ENCODE measurements around the gene CDIP1.

Gene CDIP1

DNA sequence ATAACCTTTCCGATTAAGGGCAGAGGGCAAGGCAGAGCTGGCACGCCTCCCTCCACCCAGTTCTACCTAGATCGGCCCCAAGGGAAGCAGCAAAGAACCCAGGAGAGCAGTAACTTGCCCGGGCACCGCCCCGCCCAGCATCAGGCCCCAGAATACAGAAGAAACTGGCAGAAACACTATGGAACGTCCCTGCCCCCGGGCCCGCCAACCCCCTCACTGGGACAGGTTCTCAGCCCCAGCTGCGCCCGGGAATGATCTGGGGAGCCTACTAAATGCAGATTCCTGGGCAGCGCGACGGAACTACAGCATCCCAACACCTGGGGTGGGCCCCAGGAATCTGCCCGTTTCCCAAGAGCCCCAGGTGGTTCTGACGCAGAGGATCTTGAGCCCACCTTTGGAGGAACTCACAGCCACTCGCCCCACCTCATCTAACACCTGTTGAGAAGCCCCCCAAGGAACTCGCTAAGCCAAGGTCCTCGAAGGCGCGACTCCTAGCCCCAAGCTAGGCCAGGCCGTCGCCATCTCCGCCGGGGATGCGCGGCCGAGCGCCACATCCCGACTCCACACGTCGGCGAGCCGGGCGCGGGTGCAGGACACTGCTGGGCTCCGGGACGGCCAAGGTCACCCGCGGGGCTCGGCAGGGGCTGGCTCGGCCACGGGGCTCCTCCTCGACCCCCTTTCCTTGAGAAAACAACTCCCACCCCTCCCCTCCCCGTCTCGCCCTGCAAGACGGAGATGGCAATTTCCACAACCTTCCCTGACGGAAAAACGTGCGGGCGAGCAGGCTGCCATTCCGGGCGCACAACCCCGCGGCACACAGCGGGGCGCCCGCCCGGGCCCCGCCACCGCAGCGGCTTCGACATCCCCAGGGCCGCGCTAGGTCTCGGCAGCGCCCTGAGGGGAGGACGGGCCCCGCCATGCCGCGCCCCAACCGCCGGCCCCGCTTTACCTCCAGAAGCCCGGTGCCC is 913 bp downstream of the CDIP1 start:
- no peak for DNase-seq

DNA sequence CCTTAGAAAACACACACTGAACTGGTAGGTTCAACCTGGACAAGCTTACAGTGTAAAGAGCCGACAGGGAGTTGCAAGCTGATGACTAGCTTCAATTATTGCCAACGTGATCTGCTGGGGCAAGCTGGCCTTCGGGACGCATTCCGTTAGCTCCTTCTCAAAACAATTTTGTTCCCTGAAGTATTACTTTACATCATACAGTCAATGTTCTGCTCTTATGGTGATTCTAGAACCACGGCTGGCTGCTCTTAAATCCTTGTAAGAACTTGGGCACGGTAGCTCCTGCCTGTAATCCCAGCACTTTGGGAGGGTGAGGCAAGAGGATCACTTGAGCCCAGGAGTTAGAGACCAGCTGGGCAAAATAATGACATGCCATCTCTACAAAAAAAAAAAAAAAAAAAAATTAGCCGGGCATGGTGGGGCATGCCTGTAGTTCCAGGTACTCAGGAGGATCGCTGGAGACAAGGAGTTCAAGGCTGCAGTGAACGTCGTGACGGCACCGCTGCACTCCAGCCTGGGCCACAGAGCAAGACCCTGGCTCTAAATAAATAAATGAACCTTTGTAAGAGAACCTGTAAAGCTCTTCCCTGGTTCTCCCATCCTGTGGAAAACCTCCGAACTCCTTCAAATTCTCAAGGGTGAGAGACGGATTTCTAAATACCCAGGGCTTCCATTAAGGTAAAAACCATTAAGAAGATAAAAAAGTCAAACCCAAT is 2.0 kb downstream of the CDIP1 start:
- DNase-seq = no peak

DNA sequence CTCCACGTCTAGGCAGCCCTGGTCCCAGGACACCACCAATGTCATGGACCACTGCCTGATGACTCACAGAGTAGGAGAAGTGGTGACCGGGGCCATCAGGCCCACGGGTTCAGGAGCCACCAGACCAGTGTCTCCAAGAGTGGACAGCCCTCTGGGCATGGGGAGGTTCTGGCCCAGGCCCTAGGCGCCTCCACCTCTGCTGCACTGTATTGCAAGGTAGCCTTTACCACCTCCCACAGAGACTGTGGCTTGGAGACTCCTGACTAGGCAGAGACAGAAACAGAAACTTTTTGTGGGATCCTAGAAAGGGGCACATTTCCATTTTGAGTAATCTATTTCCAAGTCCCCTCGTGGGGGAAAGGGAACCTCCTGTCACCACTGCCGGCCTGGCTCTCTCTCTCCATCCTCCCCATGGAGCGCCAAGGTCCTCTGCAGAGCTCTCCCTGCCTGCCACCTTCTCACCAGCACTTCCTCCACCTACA is 2.9 kb downstream of the CDIP1 start:
- no peak for DNase-seq

DNA sequence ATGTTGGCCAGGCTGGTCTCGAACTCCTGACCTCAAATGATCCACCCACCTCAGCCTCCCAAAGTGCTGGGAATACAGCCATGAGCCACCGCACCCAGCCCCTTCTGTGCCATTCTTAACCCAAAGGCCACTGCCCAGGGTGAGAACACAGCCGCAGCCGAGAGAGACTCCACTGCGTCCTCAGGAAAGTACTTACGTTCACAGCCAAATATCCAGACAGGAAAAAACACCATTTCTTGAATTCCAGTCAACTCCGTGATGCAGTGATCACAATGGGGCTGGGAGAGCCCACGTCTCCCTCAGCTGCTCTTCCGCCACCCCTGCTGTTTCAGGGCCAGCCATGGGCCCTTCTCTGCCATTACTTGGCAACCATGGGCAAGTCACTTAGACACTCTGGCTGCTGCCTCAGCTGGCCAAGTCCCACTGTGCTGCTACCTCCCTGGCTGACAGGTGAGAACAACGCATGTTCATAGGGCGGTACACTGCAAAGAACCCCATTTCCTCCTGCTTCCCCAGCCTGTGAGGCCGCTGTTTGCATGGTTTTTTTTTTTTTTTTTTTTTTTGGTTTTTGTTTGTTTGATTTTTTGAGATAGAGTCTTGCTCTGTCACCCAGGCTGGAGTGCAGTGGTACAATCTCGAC is 4.3 kb downstream of the CDIP1 start:
- no peak for DNase-seq

DNA sequence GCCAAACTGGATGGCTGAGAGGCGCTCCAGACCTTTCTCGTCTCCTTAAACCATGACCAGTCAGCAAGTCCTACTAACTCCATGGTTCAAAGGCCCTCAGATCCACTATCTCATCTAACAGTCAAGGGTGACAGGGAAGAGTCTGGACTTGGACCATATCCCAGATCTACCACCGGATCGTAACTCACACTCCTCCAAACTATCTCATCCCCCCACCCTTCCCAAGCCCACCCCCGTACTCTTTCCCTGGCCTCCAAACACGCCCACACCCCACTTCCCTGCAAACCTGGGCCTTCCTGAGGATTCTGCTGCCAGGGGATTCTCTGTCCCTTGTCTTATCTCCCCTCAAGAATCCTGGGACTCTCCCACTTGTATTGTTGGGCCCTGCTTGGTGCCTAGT is 5.1 kb downstream of the CDIP1 start:
- no peak for DNase-seq

DNA sequence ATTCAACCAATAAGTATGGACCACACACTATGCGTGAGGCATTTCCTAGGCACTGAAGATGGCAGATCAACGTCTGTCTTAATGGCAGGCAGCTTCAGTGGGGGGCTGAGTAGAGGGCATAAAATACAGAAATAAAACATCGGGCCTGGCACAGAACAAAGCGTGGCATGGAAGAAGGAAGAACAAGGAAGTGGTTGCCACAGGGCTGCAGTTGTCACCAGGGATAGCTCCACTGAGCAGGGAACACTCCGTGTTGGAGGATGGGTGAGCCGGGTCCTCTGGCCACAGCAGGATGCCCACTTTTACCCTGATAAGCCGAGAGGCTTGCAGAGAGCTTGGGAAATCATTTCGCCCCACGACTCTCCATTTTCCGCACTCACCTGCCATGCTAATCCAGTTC is 6.3 kb downstream of the CDIP1 start:
- no peak for DNase-seq

DNA sequence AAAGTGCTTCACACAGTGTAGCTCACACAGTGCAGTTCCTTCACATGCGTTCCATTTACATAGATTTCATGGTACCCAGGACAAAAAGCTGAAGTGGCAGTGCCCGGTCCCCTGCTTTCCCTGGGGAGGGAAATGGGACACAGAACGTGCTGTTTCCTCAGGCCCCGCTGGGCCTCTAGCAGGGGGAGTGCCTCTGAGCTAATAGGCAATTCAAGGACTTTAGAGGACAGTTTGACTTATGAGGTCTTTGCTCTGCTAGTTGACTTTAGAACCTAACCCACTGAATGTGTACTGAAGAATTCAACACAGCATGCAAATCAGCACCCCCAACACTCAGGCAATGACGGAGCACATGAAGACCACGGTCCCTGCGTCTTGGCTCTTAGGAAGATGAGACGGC is 6.8 kb downstream of the CDIP1 start:
- DNase-seq = no peak

DNA sequence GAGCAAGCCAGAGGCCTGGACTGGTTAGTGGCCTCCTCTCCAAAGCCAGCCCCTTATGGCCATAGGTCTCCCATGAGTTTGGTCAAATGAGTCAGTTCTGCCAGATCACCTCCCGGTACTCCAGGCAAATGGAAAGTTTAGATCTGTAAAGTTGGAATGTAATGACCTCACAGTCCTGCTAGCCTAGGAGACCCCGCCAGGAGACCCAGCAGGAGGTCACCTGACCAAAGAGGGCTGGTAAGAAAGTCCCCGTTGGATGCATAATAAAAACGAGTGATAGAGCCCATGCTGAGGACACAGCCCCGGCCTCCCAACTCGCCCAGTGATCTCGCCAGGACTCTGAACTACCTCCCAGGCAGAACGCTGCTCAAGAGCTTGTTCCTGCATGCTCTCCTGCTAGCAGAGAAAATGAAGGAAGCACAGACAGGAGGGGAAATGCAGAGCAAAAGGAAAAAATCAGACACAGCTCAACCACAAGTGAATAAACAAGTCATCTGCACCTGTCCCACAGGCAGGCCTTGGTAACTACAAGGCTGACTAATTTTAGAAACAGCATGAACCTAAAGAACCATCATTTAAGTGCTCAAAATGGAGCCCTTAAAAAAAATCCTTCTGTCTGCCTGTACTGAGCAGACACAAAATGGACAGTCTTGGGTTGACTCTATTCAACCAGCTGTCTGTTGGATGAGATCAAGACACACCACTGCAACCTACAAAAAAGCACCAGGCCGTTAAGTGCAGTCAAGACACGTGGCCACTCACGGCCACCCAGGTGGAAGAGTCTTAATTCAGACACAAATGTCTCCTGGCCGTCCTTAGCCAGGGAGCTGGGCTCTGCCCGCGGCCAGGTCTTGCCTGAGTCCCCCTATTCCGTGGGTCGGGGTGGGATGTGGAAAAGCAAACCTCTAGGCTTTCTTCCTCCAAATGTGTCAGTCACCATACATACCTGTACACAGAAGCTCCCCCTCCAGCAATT is 9.2 kb downstream of the CDIP1 start:
- no peak for DNase-seq

DNA sequence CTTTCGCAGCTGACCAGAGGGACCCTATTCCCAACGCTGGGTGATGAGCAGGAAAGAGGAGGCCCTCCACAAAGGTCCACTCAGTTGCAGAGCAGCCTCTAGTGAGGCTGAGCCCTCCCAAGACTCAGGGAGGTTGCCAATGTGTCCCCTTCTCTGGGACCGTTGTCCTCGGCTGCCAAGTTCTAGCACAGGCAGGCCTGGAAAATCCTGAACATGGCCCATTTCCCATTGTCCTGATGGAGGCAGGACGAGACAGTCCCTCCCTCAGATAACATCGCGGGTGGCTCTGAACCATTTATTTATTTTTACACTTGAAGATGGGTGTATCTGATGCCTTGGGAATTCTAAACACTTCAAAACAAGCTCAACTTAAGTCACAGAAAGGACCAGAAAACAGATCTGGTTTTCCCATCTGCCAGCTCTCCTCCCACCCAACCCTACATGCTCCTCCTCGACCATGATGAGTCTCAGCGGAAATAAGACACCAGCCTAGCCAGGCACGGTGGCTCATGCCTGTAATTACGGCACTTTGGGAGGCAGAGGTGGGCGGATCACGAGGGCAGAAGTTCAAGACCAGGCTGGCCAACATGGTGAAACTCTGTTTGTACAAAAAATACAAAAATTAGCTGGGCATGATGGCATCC is 12.8 kb downstream of the CDIP1 start:
- no peak for DNase-seq

DNA sequence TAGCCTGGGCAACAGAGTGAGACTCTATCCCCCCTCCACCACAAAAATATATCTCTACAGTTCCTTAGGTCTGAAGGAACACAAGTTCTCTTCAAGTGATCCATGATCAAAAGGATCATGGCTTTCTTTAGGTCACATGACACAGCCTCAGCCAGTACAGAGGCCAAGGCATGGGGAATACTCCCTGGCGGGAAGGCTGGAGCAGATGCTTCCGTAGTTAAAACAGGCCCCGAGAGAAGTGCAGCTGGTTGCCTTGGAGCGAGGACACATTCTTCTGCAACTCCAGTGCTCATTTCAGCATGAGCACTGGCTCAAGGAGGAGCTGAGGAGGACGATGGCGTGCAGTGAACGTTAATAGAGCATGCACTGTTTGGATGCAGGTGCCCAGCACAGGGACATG is 13.5 kb downstream of the CDIP1 start:
- DNase-seq = no peak

DNA sequence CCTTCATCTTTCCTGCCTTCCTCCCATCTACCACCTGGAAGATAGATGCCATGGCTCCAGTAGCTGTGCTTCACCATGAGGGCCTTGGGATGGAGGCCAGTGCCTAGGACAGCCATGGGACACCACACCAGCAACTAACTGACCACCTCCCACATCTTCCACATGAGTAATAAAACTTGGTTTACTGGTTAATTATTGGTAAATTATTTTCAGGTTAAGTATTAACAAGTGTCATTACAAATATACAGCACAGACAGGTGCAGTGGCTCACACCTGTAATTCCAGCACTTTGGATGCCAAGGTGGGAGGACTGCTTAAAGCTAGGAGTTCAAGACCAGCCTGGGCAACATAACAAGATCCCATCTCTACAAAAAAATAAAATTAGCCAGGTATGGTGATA is 14.0 kb downstream of the CDIP1 start:
- no peak for DNase-seq

DNA sequence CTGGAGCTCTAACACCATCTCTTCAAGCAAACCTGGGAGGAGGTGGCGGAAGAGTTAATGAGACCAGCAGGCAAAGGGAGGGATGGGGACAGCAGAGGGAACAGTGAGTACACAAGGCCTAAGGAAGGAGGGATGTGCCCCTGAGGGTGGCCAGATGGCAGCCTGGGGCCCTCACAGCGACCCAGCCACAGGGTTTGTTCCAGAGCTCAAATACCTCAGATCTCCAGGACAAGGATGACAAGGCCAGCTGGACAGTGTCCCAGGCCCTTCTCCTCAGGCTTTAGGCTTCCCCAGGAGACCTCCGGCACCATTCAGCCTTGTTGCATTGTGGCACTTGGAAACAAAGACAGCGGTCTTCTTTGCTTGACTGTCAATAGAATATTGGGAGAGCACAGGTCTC is 14.9 kb downstream of the CDIP1 start:
- no peak for DNase-seq

DNA sequence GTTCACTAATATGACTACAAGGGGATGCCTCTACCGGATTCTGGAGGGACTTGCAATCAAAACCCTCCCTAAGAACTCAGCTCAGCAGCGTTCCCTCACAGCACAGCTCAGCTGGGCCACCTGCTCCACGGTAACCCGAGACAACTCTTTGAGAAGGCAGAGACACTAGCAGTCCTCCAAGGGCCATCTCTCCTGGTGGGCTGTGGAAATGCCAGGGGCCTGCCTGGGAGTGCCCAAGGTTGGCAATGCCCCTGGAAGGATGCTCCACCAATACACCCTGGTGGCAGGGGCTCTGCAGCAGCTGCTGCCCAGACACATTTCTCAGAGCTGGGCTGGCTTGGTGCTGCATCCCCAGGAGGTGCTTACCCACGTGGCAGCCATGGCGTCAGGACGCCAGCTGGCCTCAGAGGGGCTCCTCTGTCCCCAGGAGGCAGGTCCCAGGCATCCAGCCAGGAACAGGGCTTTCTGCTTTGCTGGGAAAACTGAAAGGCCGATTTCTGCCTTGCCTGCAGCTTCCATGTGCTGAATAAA is 16.5 kb downstream of the CDIP1 start:
- DNase-seq = no peak

DNA sequence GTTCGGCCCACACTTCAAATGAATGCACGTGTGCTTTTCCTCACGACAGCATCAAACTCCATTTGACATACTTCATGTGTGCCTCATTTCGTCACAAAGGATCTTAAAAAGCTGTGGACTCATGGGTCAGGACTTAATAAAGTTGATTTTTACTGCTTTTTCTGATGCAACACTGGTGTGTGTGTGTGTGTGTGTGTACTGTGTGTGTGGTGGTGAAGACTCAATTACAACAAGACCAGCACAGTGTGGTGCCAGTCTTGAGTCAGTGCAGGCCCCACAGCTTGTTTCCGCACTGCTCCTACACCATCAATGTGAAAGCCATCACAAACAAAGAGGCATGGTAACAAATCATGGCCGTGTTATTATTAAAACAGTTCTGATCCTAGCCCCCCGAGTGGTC is 17.7 kb downstream of the CDIP1 start:
- no peak for DNase-seq

DNA sequence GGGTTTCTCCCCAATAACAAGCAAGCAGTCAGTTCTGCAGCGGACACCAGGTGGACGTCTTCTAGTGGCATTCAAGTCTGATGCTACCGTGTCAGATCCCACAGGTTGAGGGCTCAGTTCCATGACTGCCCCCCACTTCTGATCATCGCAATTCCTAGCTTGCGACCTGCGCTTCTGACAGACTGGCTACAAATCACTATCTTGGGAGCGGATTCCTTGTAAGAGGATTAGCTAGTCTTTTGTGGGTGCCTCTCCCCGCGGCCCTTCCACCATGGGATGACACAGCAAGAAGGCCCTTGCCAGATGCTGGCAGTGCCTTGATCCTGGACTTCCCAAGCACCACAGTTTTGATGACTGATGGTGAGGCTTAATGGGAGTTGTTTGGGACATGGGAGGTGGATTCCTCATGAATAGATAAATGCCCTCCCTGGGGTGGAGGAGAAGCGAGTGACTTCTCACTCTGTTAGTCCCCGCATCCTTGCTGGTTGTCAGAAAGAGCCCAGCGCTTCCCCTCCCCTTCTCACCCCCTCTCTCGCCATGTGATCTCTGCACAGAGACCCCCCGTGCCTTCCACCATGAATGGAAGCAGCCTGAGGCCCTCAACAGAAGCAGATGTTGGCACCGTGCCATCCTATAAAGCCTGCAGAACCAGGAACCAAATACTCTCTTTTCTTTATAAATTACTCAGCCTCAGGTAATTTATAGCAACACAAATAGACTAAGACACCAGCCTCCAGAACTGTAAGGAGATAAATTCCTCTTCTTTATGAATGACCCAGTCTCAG is 19.1 kb downstream of the CDIP1 start:
- no peak for DNase-seq

DNA sequence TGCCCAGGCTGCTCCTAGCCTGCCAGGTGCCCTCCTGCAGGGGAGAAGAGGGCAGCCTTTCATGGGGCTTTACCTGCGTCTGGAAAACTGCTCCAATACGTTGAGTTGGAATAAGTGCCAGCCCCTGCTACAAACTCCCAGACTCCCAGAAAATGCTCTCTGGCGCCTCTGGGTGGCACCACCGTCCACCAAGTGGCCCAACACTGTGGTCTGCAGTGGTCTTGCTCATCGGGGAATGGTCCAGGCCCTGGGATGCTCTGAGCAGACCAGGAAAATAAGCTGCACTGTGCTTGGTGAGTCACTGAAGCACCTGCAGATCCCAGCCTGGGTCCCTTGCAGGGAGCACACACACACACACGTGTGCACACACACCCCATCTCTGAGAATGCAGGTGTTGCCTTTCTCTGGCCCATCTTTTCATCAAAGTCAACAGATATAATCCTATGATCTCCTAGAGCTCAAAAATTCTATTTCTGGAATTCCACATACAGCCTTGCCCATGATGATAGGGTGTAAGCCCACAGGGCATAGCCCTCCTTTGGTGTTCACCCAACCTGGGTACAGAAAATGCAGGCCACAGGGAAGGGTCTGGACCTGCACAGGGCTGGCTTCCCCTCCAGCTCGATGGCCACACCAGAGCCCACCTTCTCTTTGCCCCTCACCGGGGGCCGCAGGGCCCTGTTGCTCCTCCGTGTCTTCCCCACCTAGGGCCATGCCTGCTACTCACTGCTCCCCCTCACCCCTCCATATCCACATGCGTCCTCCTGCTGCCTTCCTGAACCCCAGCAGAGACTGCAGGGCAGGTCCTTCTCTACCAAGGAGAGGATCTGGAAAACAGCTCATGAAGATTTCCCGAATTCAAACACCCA is 20.5 kb downstream of the CDIP1 start:
- no peak for DNase-seq

DNA sequence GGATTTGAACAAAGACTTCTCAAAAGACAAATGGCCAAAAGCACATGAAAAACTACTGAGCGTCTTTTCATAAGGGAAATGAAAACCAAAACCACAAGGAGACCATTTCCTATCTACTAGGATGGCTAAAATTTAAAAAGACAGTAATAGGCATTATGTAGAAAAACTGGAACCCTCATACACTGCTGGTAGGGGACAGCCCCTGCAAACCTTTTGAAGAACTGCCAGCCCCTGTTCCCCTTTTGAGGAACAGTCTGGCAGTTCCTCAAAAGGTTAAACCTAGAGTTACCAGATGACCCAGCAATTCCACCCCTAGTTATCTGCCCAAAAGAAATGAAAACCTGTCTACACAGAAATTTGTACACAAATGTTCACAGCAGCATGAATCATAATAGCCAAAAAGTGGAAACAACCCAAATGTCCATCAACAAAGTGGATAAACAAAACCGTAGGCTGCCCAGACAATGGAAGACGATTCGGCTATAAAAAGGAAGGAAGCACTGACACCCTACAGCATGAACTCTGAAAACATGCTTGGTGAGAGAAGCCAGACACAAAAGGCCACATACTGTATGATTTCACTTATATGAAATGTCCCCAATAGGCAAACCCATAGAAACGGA is 22.9 kb downstream of the CDIP1 start:
- DNase-seq = no peak

DNA sequence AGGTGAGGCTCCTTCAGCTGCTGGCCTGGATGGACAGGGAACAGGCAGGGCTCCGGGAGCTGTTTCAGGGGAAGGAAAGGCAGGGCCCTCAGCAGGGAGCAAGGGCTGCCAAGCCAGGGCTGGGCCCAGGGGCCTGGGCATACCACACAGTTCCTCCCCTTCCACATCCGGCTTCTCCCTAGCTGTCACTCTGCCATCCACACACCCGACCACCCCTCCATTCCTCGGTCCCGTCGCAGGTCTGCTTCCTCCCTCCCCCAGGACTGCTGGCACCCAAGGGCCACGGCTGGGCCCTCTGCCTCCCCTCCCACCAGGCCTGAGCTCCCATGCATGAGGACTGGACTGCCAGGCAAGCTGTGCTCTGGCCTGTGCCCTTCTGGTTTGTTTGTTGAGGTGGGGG is 24.0 kb downstream of the CDIP1 start:
- DNase-seq = no peak

DNA sequence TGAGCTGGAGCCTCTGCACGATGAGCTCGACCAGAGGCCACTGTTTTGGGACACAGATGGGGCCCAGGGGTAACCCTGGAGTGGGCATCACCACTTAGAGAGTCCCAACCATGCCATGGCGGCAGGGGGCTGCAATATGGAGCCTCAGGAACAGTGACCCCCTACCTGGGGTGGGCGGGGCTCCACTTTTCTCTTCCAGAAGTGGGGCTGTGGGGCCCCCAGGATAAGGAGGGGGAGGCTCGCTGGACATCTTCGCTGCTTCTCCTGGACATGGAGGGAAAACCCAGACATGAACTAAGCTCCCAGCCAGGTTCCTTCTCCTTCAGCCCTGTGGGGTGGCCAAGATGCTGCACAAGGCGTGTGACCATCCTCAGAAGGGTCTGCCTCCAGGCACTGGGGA is 24.7 kb downstream of the CDIP1 start:
- no peak for DNase-seq

All from kidney glomerular epithelial cell (primary cell).